KBM-7 (cell line): ENCODE data around the gene KRTAP9-7.
"Not testable (repeated sequence)": the region's sequence is repeated elsewhere in the genome, so short reads cannot be mapped to it uniquely, and the experiment has no call there.

Experiments used
- DNase-seq: peaks from one replicate; pipeline ENCODE4 v3.0.0-alpha.2; 2015
- in situ Hi-C: fragments of 300-500 bp; cut with MboI; formaldehyde crosslinking; loops from 2 replicates; pipeline ENCODE4 v1.14.3; 2020; ENCODE audit warnings: low sequenced_read_pairs, low pct_unique_long_range_greater_than_20kb, mixed read lengths

Gene KRTAP9-7, protein sequence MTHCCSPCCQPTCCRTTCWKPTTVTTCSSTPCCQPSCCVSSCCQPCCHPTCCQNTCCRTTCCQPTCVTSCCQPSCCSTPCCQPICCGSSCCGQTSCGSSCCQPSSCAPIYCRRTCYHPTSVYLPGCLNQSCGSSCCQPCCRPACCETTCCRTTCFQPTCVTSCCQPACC

DNA sequence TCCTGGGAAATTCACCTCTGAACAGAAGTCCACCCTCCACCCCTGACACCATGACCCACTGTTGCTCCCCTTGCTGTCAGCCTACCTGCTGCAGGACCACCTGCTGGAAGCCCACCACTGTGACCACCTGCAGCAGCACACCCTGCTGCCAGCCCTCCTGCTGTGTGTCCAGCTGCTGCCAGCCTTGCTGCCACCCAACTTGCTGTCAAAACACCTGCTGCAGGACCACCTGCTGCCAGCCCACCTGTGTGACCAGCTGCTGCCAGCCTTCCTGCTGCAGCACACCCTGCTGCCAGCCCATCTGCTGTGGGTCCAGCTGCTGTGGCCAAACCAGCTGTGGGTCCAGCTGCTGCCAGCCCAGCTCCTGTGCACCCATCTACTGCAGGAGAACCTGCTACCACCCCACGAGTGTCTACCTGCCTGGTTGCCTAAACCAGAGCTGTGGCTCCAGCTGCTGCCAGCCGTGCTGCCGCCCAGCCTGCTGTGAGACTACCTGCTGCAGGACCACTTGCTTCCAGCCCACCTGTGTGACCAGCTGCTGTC is at the start of gene KRTAP9-7:
Gene KRTAP9-7 (plus strand): TSS at position 51 of the 543 bp plus-strand sequence. CDS start 0 bp downstream, at position 51.
- DNase-seq, in situ Hi-C loops: not testable (repeated sequence)

DNA sequence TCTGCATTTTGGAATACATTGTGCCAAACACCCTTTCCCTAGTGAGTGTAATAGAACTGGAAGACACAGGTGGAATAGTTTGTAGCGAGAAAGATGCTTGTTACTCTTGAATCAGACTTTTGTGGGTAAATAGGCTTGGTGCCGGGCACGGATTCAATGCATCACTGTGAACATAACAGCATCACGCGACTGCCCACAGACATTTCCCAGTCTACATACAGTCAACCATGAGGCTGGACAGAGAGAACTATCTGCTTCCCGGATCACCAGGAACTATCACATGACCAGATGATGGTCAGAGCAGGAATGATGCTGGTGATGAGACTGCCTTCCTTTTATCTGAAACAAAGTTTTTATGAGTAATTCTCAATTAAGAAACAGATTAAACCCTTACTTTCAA is 49.4 kb upstream of the KRTAP9-7 start:
- in situ Hi-C loops = no loop called here
- DNase-seq = no peak

DNA sequence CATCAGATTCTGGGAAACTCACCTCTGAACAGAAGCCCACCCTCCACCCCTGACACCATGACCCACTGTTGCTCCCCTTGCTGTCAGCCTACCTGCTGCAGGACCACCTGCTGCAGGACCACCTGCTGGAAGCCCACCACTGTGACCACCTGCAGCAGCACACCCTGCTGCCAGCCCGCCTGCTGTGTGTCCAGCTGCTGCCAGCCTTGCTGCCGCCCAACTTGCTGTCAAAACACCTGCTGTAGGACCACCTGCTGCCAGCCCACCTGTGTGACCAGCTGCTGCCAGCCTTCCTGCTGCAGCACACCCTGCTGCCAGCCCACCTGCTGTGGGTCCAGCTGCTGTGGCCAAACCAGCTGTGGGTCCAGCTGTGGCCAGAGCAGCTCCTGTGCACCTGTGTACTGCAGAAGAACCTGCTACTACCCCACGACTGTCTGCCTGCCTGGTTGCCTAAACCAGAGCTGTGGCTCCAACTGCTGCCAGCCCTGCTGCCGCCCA is 48.9 kb upstream of the KRTAP9-7 start, which contains the start of gene KRTAP9-2:
Gene KRTAP9-2 (plus strand): TSS at position 51 of the 498 bp plus-strand sequence. CDS start 7 bp downstream, at position 58.
- in situ Hi-C loops, DNase-seq: not testable (repeated sequence)

DNA sequence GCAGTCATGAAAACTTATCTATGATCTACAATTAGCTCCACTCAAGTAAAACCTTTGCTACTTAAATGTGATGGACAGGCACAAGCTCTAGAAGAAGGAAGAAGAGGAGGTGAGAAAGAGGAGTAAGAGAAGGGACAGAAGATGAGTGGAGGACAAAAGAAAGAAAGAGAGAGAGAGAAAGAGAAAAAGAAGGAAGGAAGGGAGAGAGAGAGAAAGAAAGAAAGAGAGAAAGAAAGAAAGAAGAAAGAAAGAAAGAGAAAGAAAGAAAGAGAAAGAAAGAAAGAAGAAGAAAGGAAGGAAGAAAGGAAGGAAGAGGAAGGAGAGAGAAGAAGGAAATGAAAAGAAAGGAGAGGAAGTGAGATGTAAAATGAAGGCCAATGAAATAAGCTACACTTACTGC is 45.4 kb upstream of the KRTAP9-7 start:
- in situ Hi-C loops = no loop called here
- DNase-seq = no peak

DNA sequence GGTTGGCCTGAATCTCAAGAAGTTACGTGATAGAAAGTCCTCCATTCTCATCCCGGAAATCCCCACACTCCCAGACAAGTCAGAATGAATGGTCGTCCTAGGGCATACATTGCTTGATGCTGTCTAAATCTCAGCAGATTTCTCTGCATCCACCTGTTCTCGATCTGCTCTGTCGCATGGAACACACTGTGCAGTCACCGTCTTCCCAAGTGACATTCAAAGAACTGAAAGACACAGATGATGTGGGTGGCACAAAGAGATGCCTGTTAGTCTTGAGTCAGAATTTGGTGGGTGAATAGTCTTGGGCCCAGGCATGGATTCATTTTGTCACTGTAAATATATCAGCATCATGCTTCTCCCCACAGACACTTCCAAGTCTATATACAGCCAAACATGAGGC is 43.8 kb upstream of the KRTAP9-7 start:
- no peak for DNase-seq
- in situ Hi-C loops = no loop called here

DNA sequence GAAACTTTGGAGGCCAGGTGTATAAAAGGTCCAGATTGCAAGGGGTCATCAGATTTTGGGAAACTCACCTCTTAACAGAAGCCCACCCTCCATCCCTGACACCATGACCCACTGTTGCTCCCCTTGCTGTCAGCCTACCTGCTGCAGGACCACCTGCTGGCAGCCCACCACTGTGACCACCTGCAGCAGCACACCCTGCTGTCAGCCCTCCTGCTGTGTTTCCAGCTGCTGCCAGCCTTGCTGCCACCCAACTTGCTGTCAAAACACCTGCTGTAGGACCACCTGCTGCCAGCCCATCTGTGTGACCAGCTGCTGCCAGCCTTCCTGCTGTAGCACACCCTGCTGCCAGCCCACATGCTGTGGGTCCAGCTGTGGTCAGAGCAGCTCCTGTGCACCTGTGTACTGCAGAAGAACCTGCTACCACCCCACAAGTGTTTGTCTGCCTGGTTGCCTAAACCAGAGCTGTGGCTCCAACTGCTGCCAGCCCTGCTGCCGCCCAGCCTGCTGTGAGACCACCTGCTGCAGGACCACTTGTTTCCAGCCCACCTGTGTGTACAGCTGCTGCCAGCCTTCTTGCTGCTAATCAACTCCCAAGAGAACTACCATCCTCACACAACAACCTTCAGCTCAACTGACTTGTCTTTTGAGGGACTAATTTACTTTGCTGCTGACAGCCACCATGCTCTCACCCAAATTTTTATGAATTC is 42.9 kb upstream of the KRTAP9-7 start, which contains the start of gene KRTAP9-3:
Gene KRTAP9-3 (plus strand): TSS at position 51 of the 707 bp plus-strand sequence. CDS start 53 bp downstream, at position 104.
- DNase-seq, in situ Hi-C loops: not testable (repeated sequence)

DNA sequence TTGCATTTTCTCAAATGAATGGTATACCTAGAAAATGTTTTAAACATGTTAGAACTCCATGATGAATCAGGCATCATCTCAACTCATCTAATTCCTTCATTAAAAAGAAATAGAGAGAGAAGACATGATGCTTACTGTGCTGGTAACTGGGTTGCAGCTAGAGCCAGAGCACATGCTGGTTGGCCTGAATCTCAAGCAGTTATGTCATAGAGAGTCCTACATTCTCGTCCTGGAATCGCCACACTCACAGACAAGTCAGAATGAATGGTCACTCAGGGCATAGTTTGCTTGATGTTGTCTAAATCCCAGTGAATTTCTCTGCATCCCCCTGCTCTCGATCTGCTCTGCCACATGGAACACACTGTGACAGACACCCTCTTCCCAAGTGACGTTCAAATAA is 38.4 kb upstream of the KRTAP9-7 start:
- in situ Hi-C loops, DNase-seq: not testable (repeated sequence)

DNA sequence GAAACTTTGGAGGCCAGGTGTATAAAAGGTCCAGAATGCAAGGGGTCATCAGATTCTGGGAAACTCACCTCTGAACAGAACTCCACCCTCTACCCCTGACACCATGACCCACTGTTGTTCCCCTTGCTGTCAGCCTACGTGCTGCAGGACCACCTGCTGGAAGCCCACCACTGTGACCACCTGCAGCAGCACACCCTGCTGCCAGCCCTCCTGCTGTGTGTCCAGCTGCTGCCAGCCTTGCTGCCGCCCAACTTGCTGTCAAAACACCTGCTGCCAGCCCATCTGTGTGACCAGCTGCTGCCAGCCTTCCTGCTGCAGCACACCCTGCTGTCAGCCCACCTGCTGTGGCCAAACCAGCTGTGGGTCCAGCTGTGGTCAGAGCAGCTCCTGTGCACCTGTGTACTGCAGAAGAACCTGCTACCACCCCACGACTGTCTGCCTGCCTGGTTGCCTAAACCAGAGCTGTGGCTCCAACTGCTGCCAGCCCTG is 37.5 kb upstream of the KRTAP9-7 start, which contains the start of gene KRTAP9-8:
Gene KRTAP9-8 (plus strand): TSS at position 51 of the 489 bp plus-strand sequence. CDS start 53 bp downstream, at position 104.
- in situ Hi-C loops, DNase-seq: not testable (repeated sequence)

DNA sequence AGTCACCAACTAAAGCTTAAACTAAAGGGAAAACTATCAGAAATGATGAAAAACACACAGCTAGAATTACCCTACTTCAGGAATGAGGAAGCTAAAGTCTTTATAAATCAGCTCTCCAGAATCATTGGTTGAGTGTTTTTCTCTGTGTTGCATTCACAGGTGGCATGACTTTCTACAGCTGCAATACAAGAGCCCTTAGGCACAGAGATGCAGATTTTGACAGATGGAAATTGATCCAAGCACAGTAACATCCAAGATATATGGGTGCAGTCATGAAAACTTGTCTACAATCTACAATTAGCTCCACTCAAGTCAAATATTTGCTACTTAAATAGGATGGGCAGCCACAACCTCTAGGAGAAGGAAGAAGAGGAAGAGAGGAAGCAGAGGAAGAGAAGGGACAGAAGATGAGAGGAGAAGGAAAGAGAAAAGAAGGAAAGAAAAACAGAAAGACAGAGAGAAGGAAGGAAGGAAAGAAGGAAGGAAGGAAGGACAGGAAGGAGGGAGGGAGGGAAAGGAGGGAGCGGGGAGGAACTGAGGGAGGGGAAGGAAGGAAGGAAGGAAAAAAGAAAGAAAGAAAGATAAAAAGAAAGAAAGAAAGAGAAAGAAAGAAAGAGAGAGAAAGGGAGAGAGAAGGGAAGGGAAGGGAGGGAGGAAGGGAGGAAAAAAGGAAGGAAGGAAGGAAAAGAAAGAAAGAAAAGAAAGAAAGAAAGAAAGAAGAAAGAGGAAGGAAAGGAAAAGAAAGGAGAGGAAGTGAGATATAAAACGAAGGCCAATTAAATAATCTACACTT is 28.3 kb upstream of the KRTAP9-7 start:
- DNase-seq, in situ Hi-C loops: not testable (repeated sequence)

DNA sequence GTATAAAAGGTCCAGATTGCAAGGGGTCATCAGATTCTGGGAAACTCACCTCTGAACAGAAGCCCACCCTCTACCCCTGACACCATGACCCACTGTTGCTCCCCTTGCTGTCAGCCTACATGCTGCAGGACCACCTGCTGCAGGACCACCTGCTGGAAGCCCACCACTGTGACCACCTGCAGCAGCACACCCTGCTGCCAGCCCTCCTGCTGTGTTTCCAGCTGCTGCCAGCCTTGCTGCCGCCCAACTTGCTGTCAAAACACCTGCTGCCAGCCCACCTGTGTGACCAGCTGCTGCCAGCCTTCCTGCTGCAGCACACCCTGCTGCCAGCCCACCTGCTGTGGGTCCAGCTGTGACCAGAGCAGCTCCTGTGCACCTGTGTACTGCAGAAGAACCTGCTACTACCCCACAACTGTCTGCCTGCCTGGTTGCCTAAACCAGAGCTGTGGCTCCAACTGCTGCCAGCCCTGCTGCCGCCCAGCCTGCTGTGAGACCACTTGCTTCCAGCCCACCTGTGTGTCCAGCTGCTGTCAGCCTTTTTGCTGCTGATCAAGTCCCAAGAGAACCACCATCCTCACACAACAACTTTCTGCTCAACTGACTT is 25.8 kb upstream of the KRTAP9-7 start, which contains the start of gene KRTAP9-4:
Gene KRTAP9-4 (plus strand): TSS at position 51 of the 604 bp plus-strand sequence. CDS start 34 bp downstream, at position 85.
- DNase-seq, in situ Hi-C loops: not testable (repeated sequence)

DNA sequence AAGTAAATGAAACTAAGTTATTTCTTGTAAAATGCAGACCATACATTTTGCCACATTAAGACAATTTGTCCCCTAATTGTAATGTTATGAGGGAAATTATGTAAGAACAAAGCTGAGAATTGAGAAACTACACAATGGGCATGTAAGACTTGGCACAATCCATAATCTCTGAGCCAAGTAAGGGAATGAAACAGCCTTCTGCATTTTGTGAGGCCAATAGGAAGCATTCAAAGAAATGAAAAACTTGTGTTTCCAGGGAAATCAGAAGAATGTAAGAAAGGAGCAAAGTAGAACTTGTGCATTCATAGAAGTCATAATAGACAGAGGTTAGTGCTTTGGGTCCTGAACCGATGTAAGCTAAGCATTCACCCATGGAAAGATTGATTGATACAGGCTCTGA is 24.2 kb upstream of the KRTAP9-7 start:
- DNase-seq = no peak
- in situ Hi-C loops = no loop called here

DNA sequence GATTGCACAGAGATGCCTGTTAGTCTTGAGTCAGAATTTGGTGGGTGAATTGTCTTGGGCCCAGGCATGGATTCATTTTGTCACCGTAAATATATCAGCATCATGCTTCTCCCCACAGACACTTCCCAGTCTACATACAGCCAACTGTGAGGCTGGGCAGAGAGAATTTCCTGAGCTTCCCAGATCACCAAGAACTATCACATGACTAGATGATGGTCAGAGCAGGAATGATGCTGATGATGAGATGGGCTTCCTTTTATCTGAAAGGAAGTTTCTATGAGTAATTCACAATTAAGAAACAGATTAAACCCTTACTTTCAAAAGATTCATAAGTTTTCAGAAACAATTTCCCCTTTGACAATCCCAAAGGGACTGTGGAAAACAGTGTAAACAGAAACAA is 20.6 kb upstream of the KRTAP9-7 start:
- in situ Hi-C loops = no loop called here
- no peak for DNase-seq

DNA sequence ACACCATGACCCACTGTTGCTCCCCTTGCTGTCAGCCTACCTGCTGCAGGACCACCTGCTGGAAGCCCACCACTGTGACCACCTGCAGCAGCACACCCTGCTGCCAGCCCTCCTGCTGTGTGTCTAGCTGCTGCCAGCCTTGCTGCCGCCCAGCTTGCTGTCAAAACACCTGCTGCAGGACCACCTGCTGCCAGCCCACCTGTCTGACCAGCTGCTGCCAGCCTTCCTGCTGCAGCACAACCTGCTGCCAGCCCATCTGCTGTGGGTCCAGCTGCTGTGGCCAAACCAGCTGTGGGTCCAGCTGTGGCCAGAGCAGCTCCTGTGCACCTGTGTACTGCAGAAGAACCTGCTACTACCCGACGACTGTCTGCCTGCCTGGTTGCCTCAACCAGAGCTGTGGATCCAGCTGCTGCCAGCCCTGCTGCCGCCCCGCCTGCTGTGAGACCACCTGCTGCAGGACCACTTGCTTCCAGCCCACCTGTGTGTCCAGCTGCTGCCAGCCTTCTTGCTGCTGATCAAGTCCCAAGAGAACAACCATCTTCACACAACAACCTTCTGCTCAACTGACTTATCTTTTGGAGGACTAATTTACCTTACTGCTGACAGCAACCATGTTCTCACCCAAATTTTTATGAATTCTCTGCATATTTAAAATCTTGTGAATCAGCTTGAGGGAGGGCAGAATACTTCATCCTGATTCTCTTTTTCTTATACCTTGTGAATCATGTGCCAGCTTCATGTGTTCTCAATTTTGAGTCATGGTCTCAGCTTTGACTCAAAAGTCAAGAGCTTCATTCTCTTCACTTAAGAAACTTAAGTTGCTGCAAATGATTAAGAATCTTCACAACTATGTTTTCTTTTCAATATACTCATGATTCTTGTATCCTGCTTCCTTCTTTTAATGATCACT is 19.9 kb upstream of the KRTAP9-7 start, which contains the start of gene KRTAP9-9:
Gene KRTAP9-9 (plus strand): TSS at position 4 of the 910 bp plus-strand sequence.
- in situ Hi-C loops, DNase-seq: not testable (repeated sequence)

DNA sequence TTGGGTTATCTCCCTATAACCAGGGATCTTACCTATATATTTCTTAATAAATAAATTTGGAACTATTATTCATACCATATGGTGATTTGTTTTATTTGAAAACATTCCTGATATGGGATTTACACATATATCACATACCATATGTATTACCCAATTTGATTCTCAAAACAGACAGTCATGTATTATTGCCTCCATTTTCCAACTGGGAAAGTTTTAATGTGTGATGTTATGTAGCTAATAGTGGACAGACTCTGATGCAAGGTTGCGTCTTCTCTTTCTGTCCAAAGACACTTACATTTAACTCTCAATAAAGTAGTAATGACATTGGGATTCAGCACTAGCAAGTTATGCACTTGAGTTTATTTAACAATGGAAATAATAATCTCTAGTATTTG is 19.2 kb upstream of the KRTAP9-7 start:
- DNase-seq = no peak
- in situ Hi-C loops = no loop called here

DNA sequence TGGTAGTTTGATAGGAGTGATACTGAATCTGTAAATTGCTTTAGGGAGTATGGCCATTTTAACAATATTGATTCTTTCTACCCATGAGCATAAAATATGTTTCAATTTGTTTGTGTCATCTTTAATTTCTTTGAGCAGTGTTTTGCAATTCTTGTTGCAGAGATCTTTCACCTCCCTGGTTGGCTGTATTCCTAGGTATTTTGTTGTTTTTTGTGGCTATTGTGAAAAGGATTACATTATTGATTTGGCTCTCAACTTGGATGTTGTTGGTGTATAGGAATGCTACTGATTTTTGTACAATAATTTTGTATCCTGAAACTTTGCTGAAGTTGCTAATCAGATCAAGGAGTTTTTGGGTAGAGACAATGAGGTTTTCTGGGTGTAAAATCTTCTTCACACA is 17.1 kb upstream of the KRTAP9-7 start:
- DNase-seq = no peak
- in situ Hi-C loops = no loop called here

DNA sequence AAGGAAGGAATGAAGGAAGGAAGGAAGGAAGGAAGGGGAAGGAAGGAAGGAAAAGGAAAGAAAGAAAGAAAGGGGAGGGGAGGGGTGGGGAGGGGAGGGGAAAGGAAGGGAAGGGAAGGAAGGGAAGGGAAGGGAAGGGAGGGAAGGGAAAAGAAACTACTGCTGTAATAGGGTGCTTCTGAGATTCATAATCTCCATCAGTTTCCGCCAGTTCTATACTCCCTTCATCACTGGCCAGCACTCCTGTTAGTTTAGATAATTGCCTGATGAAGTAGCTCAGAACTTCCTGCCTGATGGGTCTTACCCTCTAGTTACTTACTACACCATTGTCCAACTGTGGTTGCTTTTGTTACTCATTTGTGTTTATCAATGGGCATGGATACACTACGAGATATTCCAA is 12.3 kb upstream of the KRTAP9-7 start:
- no peak for DNase-seq
- in situ Hi-C loops = no loop called here

DNA sequence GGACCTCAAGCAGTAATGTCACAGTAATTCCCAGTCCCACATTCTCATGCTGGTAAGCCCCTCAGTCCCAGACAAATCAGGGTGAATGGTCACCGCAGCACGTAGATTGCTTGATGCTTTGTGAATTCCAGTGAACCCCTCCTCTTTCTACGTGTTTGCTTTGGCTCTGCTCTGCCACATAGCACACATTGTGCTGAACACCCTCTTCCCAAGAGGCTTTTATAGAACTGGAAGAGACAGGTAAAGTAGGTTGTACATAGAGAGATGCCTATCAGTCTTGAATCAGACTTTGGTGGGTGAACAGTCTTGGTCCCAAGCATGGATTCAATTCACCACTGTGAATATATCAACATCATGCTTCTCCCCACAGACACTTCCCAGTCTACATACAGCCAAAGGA is 10.9 kb upstream of the KRTAP9-7 start:
- no peak for DNase-seq
- in situ Hi-C loops = no loop called here
